Femur (tissue), 1 donor: Measurements from ENCODE around the gene VANGL2.

Source experiments
- DNase-seq: peaks from one replicate; pipeline ENCODE4 v3.0.0-alpha.2; 2017

The VANGL2 gene

GRCh38 chr1:160400223-160400645 lies at the start of gene VANGL2:
Gene VANGL2 (plus strand): TSS chr1:160400564. CDS start chr1:160415838, 15,274 bp downstream.
- peak; percentile 90 for DNase-seq

GRCh38 chr1:160351629-160352028 lies 48.7 kb upstream of the VANGL2 start:
- peak; percentile 65 for DNase-seq

- DNase-seq: no peak
These were observed 47.8 kb upstream of the VANGL2 start for GRCh38 chr1:160352555-160352954.

GRCh38 chr1:160353223-160353622 lies 47.1 kb upstream of the VANGL2 start:
- DNase-seq: no peak

- no peak for DNase-seq
These were observed 45.9 kb upstream of the VANGL2 start for GRCh38 chr1:160354388-160354985.

GRCh38 chr1:160357286-160358002 lies 42.9 kb upstream of the VANGL2 start:
- no peak for DNase-seq

GRCh38 chr1:160358073-160358472 lies 42.3 kb upstream of the VANGL2 start:
- DNase-seq: no peak

GRCh38 chr1:160359559-160360226 lies 40.7 kb upstream of the VANGL2 start:
- DNase-seq: no peak

- DNase-seq: no peak
These were observed 40.1 kb upstream of the VANGL2 start for GRCh38 chr1:160360227-160360695.

GRCh38 chr1:160361199-160361598 lies 39.2 kb upstream of the VANGL2 start:
- no peak for DNase-seq

GRCh38 chr1:160361814-160362167 lies 38.6 kb upstream of the VANGL2 start:
- no peak for DNase-seq

GRCh38 chr1:160362168-160362957 lies 38.0 kb upstream of the VANGL2 start:
- no peak for DNase-seq

- no peak for DNase-seq
These were observed 37.4 kb upstream of the VANGL2 start for GRCh38 chr1:160363010-160363409.

GRCh38 chr1:160363951-160364735 lies 36.2 kb upstream of the VANGL2 start:
- DNase-seq: no peak

- no peak for DNase-seq
These were observed 35.0 kb upstream of the VANGL2 start for GRCh38 chr1:160365325-160365724.

- DNase-seq: peak; percentile 49
These were observed 33.4 kb upstream of the VANGL2 start, which contains the start of gene NHLH1 for GRCh38 chr1:160366731-160367515. Gene NHLH1 (plus strand): TSS chr1:160367071. CDS start chr1:160370732, 3,661 bp downstream.

- no peak for DNase-seq
These were observed 32.9 kb upstream of the VANGL2 start for GRCh38 chr1:160367516-160367900.

- no peak for DNase-seq
These were observed 32.1 kb upstream of the VANGL2 start for GRCh38 chr1:160367934-160368923.

GRCh38 chr1:160369087-160369486 lies 31.3 kb upstream of the VANGL2 start:
- no peak for DNase-seq
